CD4-positive, alpha-beta T cell treated with Interferon gamma for 1 hour (primary cell): ENCODE measurements around the gene HOXC4.
"Not testable (repeated sequence)": the region's sequence is repeated elsewhere in the genome, so short reads cannot be mapped to it uniquely, and the experiment has no call there.

Experiments
- DNase-seq: peaks from one replicate; pipeline ENCODE4 v3.0.0-alpha.2; 2020

Gene HOXC4

DNA sequence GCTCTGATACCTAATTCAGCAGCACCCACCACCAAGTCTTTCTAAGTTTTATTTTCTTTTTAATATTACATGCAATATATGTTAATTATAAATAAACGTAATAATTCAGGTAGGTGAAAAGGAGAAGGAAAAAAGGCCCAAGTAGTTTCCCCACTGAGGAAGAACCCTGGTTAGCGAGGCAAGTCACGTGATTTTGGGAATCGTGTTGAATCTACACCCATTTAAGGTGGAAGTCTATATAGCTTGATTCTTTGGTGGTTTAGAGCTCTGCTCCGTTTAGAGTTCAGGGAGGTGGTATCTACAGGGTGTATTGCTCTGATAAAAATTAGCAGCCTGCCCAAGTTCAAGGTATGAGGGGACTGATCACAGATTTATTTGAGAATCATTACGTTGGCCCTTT lies 47.0 kb downstream of the HOXC4 start:
- DNase-seq, result not testable (repeated sequence)

- not testable (repeated sequence) for DNase-seq
Measured at GRCh38 chr12:54102223-54102622, 48.6 kb downstream of the HOXC4 start.

GRCh38 chr12:54103827-54104226 lies 50.2 kb downstream of the HOXC4 start:
- not testable (repeated sequence) for DNase-seq
